GM21423 (cell line): ENCODE measurements around the gene FSTL5.

Experiments used
- ATAC-seq: cut with Tn5 transposase; IDR thresholded peaks from one replicate; pipeline ENCODE4 v1.9.1; 2021; ENCODE audit warnings: mild to moderate bottlenecking, moderate library complexity; ENCODE audit not compliant: unreplicated experiment

FSTL5 gene

GRCh38 chr4:161948026-161948770 lies 215.6 kb downstream of the FSTL5 start:
- ATAC-seq, result no peak

DNA sequence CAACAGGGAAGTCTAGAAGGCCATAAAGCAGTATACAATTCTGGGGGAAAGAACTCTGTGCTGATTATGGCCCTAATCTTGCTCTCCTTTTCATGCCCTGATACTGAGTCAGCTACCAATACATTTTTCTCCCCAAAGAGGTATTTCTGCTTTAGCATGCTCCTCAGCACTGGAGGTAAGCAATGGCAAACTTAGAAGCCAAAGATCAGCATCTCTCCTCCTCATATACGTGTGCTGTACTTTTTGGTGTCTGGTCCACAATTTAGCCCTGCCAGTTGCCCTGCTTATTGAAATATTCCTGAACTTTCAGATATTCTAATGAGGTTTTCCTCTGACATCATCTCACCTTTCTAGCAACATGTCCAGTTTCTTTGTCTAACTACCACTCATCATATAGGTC lies 226.2 kb downstream of the FSTL5 start:
- ATAC-seq, result no peak

DNA sequence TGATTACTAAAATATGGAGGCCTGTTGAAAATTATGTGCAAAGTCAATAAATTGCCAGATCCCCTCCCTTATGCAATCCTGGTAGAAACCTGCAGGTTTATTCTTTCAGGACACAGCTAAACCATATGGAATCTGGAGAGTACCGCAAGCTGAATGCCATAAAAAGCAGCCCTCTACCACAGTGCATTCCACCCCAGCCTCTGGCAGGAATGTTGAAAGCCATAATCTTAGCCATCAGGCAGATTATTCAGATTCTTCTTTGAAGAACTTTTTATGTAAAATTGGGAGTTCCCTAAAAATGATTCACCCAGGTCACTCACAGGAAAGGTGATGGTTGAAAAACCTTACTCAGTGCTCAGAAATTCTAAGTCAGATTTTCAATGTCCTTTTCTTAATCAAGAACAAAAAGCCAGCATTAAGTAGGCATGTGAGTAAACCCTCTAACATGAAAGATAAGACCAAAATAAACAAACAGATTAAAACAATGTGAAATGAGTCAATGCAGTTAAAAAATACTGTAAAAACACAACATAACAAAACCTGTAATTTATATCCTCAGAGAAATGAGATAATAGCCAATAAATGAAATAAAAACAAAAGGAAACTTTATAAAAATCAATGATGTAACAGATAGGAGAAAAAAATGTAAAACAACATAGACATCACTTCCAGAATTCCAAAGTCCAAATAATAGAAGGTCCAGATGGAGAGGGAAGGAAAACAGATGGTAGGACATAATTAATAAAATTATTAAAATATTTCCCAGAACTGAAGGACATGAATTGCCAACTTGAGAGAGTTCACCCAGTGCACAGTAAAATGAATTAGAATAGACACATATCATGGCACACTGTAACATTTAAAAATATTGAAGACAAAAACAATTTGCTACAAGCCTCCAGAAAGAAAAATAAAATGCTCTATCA lies 226.9 kb downstream of the FSTL5 start:
- no peak for ATAC-seq

DNA sequence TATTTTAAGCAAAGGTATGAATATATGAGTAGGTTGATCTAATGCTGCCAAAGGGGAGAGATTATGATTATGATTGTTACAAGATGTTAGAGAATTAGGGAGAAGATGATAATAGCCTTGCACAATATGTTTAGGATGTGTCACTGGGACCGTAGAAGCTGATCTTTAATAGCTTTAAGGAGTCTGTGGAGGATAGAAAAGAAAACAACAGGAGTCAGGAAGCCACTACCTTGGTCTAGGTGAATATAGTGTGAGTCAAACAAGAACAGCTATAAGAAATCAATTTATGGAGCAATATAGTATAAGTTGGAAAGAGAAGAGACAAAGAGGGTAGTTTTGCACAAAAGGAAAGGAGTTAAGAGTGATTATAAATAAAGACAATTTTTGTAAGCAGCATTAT lies 232.7 kb downstream of the FSTL5 start:
- no peak for ATAC-seq

DNA sequence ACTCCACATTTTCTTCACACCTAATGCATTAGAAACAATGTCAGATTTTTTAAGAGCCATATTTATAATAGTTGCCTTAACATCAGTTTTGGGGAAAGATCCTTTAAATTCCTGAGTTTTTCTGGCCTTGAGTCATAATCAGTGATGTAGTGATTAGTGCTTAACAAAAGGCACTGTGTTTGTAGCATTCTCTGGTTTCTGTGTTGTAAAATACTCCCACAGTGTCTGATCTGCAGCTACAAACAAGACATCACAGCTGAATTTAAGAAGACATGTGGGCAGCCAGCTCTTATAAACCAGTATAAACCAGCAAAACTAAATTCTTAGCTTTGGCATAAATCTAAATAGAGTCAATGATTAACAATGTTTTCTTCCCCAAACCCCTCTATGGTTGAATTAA lies 233.8 kb downstream of the FSTL5 start:
- no peak for ATAC-seq

GRCh38 chr4:161926033-161926828 lies 237.6 kb downstream of the FSTL5 start:
- ATAC-seq, result no peak

GRCh38 chr4:161920304-161921052 lies 243.3 kb downstream of the FSTL5 start:
- no peak for ATAC-seq

DNA sequence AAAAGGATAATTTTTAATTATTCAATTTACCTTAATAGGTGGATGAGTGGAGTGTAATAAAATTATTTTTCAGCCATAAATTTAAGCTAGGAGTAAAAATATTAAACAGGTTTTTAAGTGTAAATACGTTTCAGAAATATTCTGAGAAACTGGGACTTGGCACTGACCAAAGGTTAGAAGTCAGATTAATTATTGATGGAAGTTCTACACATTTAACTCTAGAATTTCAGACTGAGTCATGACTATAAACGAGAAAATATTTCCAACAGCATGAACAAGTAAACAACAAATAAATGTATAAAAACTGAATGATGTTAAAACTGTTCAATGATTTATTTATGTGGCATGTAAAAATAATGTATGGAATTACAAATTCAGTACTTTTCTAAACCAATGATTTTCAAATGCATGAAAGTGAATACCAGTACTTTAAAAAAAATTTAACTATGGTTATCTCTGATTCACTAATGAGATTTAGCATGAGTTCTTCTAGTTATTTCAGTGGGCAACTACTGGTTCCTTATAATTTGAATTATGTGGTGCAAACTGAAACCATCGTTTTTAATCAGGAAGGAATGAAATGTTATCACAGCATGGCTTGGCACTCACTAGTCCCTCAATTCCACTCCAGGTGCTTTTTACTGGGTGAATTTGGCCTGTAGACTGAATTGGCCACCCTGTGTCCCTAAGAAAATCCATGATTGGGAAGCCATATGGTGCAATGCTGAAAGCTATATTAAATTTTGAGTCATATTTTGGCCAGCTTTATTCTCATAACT lies 244.2 kb downstream of the FSTL5 start:
- no peak for ATAC-seq

- ATAC-seq, result no peak
Observed at GRCh38 chr4:161916035-161916434, 247.8 kb downstream of the FSTL5 start.

DNA sequence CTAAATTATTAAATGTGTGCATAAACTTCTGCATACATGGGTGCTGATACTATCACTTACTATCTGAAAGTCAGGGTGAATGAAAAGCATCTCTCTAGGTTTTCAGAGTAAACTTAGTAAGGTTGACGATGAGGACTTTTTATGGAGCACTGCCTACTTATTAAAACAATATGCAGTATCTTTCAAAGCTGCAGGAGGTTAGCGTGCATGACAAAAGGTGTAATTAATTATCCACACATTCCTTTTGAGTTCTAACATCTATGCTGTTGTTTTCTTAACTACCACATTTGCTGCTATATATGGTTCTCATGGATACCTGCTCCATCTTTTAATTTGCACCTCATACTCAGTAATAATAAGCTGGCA lies 256.2 kb downstream of the FSTL5 start:
- ATAC-seq, result no peak

DNA sequence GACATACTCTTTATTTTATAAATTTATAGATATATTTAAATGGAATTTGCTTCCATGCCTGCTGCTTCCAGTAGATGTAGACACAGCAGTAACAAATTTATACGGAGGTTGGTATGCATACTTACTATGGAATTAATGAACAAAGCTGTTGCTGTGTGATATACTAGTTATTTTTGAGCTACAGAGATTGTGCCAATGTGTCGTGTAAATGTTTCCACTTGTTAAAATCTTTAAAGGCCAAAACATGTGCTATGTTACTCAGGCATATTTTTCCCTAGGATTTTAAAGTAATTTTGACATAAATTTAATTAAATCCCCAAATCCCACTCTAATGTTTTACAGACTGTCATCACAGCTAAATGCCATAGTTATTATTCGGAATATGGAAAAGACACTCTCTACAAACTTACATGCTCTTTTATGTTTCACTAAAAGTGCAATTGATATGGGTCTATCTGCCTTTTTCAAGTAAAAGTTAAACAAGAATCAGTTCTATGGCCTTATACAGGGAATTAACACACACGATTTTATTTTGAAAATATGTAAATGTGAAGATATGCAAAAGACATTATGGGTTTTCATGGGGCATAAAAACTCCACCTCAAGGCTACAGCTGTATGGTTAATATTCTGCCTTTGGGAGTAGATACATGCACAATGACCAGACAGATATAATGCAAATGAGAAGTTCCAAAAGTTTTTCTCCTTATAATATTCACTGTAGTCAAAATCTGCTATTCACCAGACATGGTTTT lies 256.8 kb downstream of the FSTL5 start:
- no peak for ATAC-seq

GRCh38 chr4:161900110-161900509 lies 263.7 kb downstream of the FSTL5 start:
- no peak for ATAC-seq

GRCh38 chr4:161894493-161895167 lies 269.2 kb downstream of the FSTL5 start:
- ATAC-seq, result no peak

- ATAC-seq, result no peak
Observed at GRCh38 chr4:161894014-161894413, 269.8 kb downstream of the FSTL5 start.

DNA sequence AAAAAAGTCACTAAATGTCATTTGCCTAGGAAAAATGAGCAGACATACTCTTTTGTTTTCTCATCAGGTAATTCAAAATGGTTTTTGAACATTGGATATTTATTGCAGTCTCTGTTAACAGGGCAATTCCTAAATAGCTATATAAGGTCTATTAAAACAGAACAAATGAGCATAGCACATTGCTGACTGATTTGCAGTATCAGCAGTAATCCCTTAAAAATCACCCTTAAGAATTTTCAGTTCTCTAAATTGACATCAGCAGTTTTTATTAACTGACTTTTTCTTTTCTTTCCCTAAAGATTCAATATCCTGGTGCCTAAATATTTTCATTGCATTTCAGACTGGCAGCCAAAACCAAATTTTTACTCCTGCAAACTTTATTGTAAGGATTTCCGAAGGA lies 270.2 kb downstream of the FSTL5 start:
- no peak for ATAC-seq

DNA sequence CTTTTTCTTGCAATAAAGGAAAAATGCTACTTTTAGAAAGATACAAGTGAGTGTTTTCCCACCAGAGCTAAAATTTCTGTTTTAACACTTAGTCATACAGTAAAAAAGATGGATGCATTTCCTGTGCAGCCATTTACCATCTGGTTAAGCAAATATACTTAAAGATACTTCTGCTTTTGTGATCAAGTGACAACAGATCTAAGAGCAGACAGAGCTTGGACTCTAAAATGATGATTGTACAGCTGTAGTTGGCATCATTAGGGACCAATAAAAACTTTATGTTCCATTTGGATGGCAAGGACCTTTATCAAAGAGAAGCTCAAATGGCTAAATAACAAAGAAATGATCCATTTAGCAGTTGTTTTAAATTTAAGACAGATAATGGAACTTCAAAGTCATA lies 270.8 kb downstream of the FSTL5 start:
- ATAC-seq, result no peak

- no peak for ATAC-seq
Observed at GRCh38 chr4:161883157-161883556, 280.6 kb downstream of the FSTL5 start.

GRCh38 chr4:161881370-161881769 lies 282.4 kb downstream of the FSTL5 start:
- ATAC-seq, result no peak

DNA sequence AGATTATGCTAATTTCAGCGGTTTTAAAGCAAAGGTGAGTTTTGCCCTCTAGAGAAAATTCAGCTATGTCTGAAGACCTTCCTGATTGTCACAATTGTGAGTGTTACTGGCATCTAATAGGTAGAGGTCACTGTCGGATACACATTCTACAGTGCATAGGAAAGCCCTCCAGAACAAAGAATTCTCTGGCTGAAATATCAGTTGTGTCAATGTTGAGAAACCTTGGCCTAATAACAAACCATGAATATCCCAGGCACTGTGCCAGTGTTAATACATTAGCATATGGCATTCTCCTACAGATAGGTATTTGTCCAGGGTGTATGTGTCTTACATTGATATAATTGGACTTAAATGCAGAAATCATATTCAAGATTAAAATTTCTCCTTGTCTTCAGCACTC lies 294.3 kb downstream of the FSTL5 start:
- ATAC-seq, result no peak
